M059J (cell line): ENCODE results near the gene KIRREL3. TPM values are rescaled to one million over a fixed set of nuclear protein-coding genes. Genes with fewer than 3 reads are reported as not detected.

Source experiments
- DNase-seq: peaks from one replicate; pipeline ENCODE4 v3.0.0-alpha.2; 2012; ENCODE audit warnings: low read depth
- total RNA-seq: library from RNA; depleted of rRNA; stranded (reverse); fragments of >200 nt; shearing (Covaris generic); gene quantifications from 2 replicates; pipeline ENCODE4 v1.2.3, GENCODE V29; 2014

Gene KIRREL3
- total RNA-seq, 1 experiment from 2014 or later: 9.8 TPM

GRCh38 chr11:126833065-126833464, 167.5 kb downstream of the KIRREL3 start:
- DNase-seq: no peak

- no peak for DNase-seq
Observed at GRCh38 chr11:126832387-126832786, 168.2 kb downstream of the KIRREL3 start.

- no peak for DNase-seq
Observed at GRCh38 chr11:126830216-126830806, 170.3 kb downstream of the KIRREL3 start.

GRCh38 chr11:126829716-126830115, 170.9 kb downstream of the KIRREL3 start:
- no peak for DNase-seq

- no peak for DNase-seq
Observed at GRCh38 chr11:126824035-126824607, 176.4 kb downstream of the KIRREL3 start.

GRCh38 chr11:126823274-126823673, 177.3 kb downstream of the KIRREL3 start:
- no peak for DNase-seq

- no peak for DNase-seq
Observed at GRCh38 chr11:126821827-126822226, 178.7 kb downstream of the KIRREL3 start.

- no peak for DNase-seq
Observed at GRCh38 chr11:126819194-126819593, 181.4 kb downstream of the KIRREL3 start.

GRCh38 chr11:126817523-126818450, 182.8 kb downstream of the KIRREL3 start:
- DNase-seq: no peak

GRCh38 chr11:126817096-126817495, 183.5 kb downstream of the KIRREL3 start:
- peak; percentile 72 for DNase-seq

- DNase-seq: no peak
Observed at GRCh38 chr11:126816645-126817044, 183.9 kb downstream of the KIRREL3 start.

- peak; percentile 83 for DNase-seq
Observed at GRCh38 chr11:126815111-126815510, 185.5 kb downstream of the KIRREL3 start.

- DNase-seq: no peak
Observed at GRCh38 chr11:126810776-126811175, 189.8 kb downstream of the KIRREL3 start.

- DNase-seq: no peak
Observed at GRCh38 chr11:126809514-126810289, 190.9 kb downstream of the KIRREL3 start.

GRCh38 chr11:126808836-126809235, 191.7 kb downstream of the KIRREL3 start:
- peak; percentile 62 for DNase-seq

GRCh38 chr11:126808296-126808695, 192.3 kb downstream of the KIRREL3 start:
- DNase-seq: no peak

- no peak for DNase-seq
Observed at GRCh38 chr11:126805870-126806269, 194.7 kb downstream of the KIRREL3 start.

- no peak for DNase-seq
Observed at GRCh38 chr11:126804363-126804762, 196.2 kb downstream of the KIRREL3 start.

GRCh38 chr11:126800009-126800408, 200.6 kb downstream of the KIRREL3 start:
- peak; percentile 17 for DNase-seq

GRCh38 chr11:126797457-126798169, 203.0 kb downstream of the KIRREL3 start:
- DNase-seq: no peak

GRCh38 chr11:126793596-126793995, 207.0 kb downstream of the KIRREL3 start:
- DNase-seq: no peak
